Adrenal gland (tissue), 12 donors: ENCODE results near the gene RPL3. TPM values are rescaled to one million over a fixed set of nuclear protein-coding genes. Genes with fewer than 3 reads are reported as not detected.

Experiments used
- DNase-seq, 7 donors: peaks; one replicate each; pipeline ENCODE4 v3.0.0-alpha.2; 2019 to 2020
- H3K27ac ChIP-seq, 5 donors: fragments of 200-600 bp; sonication (generic) in 4 of 5; 1 replicate in 3 of 5; 2 replicates in 2 of 5; pipeline versions ENCODE4 v1.5.1 to v1.8.0; 2016 to 2020; ENCODE audit warnings: mild to moderate bottlenecking in 1 of 5
- H3K27me3 ChIP-seq: fragments of 200-600 bp; 2 replicates; pipeline ENCODE4 v1.8.0; 2021
- H3K36me3 ChIP-seq, 2 donors: fragments of 200-600 bp; replicated peaks in 1 of 2; 1 replicate in 1 of 2; 2 replicates in 1 of 2; pipeline versions ENCODE4 v1.5.1 to v1.8.0; 2018 to 2022
- H3K4me1 ChIP-seq, 2 donors: fragments of 200-600 bp; replicated peaks in 1 of 2; 1 replicate in 1 of 2; 2 replicates in 1 of 2; pipeline versions ENCODE4 v1.5.1 to v1.8.0; 2018 to 2021
- H3K4me3 ChIP-seq, 4 donors: fragments of 200-600 bp; sonication (generic) in 3 of 4; one replicate each; pipeline ENCODE4 v1.5.1; 2016 to 2018
- H3K9me3 ChIP-seq, 3 donors: fragments of 200-600 bp; sonication (generic) in 1 of 3; replicated peaks in 1 of 3; 1 replicate in 2 of 3; 2 replicates in 1 of 3; pipeline versions ENCODE4 v1.5.1 to v1.8.0; 2016 to 2021
- POLR2A ChIP-seq, 2 donors: fragments of 450-650 bp; IDR thresholded peaks; one replicate each; pipeline ENCODE4 v1.6.1; 2017; ENCODE audit warnings: antibody characterized with exemption in 2 of 2, mild to moderate bottlenecking in 2 of 2, moderate library complexity in 1 of 2
- WGBS, 4 donors: extraction: QIAGEN DNeasy Blood & Tissue Kit in 2 of 4; methylation state at CpG; one replicate each; pipeline versions ENCODE4 v1.1.5 to v1.1.7; 2013 to 2017; 5-methylcytosine and 5-hydroxymethylcytosine counted together
- intact Hi-C, 2 donors: fragments of 100-400 bp; cut with DNase I; formaldehyde crosslinking; loops; one replicate each; pipeline versions ENCODE4 v1.14.1 to v1.15.0; 2022 to 2023
- polyA plus RNA-seq, 3 donors: library from polyadenylated mRNA; stranded (reverse); fragments of 200-250 nt in 2 of 3; fragments of 350-450 nt in 1 of 3; fragmentation: Illumina TruSeq in 1 of 3; extraction: RNeasy Lipid Tissue Mini Kit (QIAGEN cat#74804) in 1 of 3; gene quantifications; one replicate each; pipeline ENCODE4 v1.2.3, GENCODE V29; 2013 to 2014
- total RNA-seq, 9 donors: library from RNA; depleted of rRNA in 4 of 9; stranded (reverse); fragments of >200 nt in 4 of 9; fragments of 120-200 nt in 1 of 9; fragmentation: NEBNext Ultra II Directional in 1 of 9; extraction: Animal tissue kit (Norgen Biotek cat#: 25700) in 1 of 9; gene quantifications; one replicate each; pipeline versions ENCODE4 v1.1.0 to v1.2.4, GENCODE V29; 2013 to 2023
- TF ChIP-seq, protein P1 (sequence below), 6 experiments: fragments of 450-650 bp in 4 of 6; fragments of 200-600 bp in 2 of 6; sonication (generic) in 1 of 6; IDR thresholded peaks; 1 replicate in 5 of 6; 2 replicates in 1 of 6; pipeline versions ENCODE4 v1.5.1 to v1.8.0; 2016 to 2021; ENCODE audit warnings: antibody characterized with exemption in 6 of 6, mild to moderate bottlenecking in 2 of 6, moderate library complexity in 1 of 6
- donor health status: healthy with polysubstance abuse.
- donor health status: Bipolar disorder and iron deficiency.
- donor health status: DM: yes; HTN: yes; CAD: no.
- donor health status: DM: no; HTN: no; CAD: no.
- donor health status: DM: no; HTN: no; CAD: no.
- donor health status: DM: yes; HTN: yes; CAD: no.

RPL3 gene
- total and polyA plus RNA-seq, 12 donors, result 1,374 to 2,713 (median 1,954) TPM

- no peak for DNase-seq
- TF ChIP-seq, protein P1, sequence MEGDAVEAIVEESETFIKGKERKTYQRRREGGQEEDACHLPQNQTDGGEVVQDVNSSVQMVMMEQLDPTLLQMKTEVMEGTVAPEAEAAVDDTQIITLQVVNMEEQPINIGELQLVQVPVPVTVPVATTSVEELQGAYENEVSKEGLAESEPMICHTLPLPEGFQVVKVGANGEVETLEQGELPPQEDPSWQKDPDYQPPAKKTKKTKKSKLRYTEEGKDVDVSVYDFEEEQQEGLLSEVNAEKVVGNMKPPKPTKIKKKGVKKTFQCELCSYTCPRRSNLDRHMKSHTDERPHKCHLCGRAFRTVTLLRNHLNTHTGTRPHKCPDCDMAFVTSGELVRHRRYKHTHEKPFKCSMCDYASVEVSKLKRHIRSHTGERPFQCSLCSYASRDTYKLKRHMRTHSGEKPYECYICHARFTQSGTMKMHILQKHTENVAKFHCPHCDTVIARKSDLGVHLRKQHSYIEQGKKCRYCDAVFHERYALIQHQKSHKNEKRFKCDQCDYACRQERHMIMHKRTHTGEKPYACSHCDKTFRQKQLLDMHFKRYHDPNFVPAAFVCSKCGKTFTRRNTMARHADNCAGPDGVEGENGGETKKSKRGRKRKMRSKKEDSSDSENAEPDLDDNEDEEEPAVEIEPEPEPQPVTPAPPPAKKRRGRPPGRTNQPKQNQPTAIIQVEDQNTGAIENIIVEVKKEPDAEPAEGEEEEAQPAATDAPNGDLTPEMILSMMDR (IDR thresholded peaks at IDR 0.05), result no peak
- no peak for TF ChIP-seq POLR2A (IDR thresholded peaks at IDR 0.05)
- Histone ChIP-seq H3K4me3 (no peak overlapping the region), H3K27me3 (no peaks in the 10 kb centered on the region), H3K4me1 (peaks cover 0 to 23% of the 10 kb centered on the region in 2 donors), H3K27ac (no peak overlapping the region), H3K36me3 (no peaks in the 10 kb centered on the region), H3K9me3 (no peaks in the 10 kb centered on the region)
- intact Hi-C loops, result no loop called here
- 76 to 86% (median 83%) methylated on average over 11 to 16 of the region's 16 CpGs for WGBS, 4 donors
Measured at GRCh38 chr22:39303892-39304671, 15.3 kb downstream of the RPL3 start.

DNA sequence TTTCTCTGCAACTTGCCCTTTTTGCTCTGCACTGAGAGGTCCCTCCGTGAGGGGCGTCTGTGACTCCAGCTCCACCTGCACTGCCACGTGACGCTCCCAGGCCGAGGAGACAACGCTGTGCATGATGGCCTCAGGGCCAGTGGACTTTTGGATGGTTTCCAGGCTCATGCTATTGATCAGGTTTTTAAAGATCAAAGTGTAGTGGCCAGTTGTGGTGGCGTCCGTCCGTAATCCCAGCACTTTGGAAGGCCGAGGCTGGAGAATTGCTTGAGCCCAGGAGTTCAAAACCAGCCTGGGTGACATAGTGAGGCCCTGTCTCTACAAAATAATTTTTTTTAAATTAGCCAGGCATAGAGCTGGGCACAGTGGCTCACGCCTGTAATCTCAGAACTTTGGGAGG lies 16.1 kb downstream of the RPL3 start:
- Histone ChIP-seq H3K36me3 (no peaks in the 10 kb centered on the region), H3K4me3 (no peak overlapping the region), H3K4me1 (peaks cover 0 to 16% of the 10 kb centered on the region in 2 donors), H3K27ac (no peak overlapping the region), H3K27me3 (no peaks in the 10 kb centered on the region), H3K9me3 (no peaks in the 10 kb centered on the region)
- intact Hi-C loops, result no loop called here
- TF ChIP-seq, protein P1 (IDR thresholded peaks at IDR 0.05), result no peak
- no peak for TF ChIP-seq POLR2A (IDR thresholded peaks at IDR 0.05)
- WGBS, 4 donors, result 77 to 87% (median 84%) methylated on average over 11 of the region's 11 CpGs
- DNase-seq, result no peak

GRCh38 chr22:39302431-39302960 lies 16.9 kb downstream of the RPL3 start:
- Histone ChIP-seq H3K9me3 (no peaks in the 10 kb centered on the region), H3K36me3 (no peaks in the 10 kb centered on the region), H3K4me3 (no peak overlapping the region), H3K4me1 (peaks cover 0 to 14% of the 10 kb centered on the region in 2 donors), H3K27ac (no peak overlapping the region), H3K27me3 (no peaks in the 10 kb centered on the region)
- no peak for DNase-seq
- WGBS, 4 donors, result 78 to 80% (median 79%) methylated on average over 2 of the region's 2 CpGs
- TF ChIP-seq, protein P1 (IDR thresholded peaks at IDR 0.05), result no peak
- no peak for TF ChIP-seq POLR2A (IDR thresholded peaks at IDR 0.05)
- intact Hi-C loops, result no loop called here

GRCh38 chr22:39301926-39302325 lies 17.5 kb downstream of the RPL3 start:
- Histone ChIP-seq H3K27ac (no peak overlapping the region), H3K27me3 (no peaks in the 10 kb centered on the region), H3K36me3 (no peaks in the 10 kb centered on the region), H3K4me1 (peaks cover 0 to 17% of the 10 kb centered on the region in 2 donors), H3K4me3 (no peak overlapping the region), H3K9me3 (no peaks in the 10 kb centered on the region)
- intact Hi-C loops, result no loop called here
- no peak for TF ChIP-seq POLR2A (IDR thresholded peaks at IDR 0.05)
- TF ChIP-seq, protein P1 (IDR thresholded peaks at IDR 0.05), result no peak
- 58 to 72% (median 66%) methylated on average over 3 to 7 of the region's 7 CpGs for WGBS, 4 donors
- DNase-seq, result no peak
